ENCODE data around the gene CTNNA3. TPM values are rescaled to one million over a fixed set of nuclear protein-coding genes. Genes with fewer than 3 reads are reported as not detected.

Gene CTNNA3
- total and polyA plus RNA-seq, 2 of the 4 experiments (the other 2 are of a cell fraction) = 0.19 to 0.90 TPM

DNA sequence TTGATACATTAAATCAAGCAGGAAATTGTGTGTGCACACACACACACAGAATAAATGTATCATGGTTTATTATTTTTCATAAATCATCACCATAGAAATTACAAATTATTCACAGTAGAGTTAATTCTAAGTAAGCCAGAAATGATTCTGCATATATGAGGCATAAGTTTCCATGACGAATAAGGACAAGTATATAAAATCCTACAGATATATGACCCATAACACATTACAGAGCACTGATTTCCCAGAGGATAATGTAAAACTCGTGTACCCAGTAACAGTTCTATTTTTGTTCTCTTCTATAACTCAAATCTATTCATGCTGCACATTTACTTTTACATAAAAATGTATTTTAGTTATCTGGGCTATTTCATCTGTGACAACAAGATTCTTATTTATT lies 600.5 kb downstream of the CTNNA3 start:
- Histone ChIP-seq H2BK5ac (ENCODE audit: low read depth, low read length, poor library complexity, severe bottlenecking) (no peak overlapping the region), H2AFZ (replicated peaks; ENCODE audit: low read length, poor library complexity) (no peak overlapping the region), H2BK15ac (ENCODE audit: low read depth, low read length) (no peak overlapping the region), H3K4me2 (ENCODE audit: low read depth, low read length) (no peak overlapping the region), H3K23ac (ENCODE audit: low read depth, low read length) (no peak overlapping the region), H3K27ac (ENCODE audit: insufficient read depth, low read length) (no peak overlapping the region), H2BK120ac (ENCODE audit: low read depth, low read length) (no peak overlapping the region), H3K79me1 (ENCODE audit: low read depth in 1 of 2, low read length in 2 of 2) (no peaks in the 10 kb centered on the region), H3K14ac (replicated peaks; ENCODE audit: low read depth, low read length) (no peak overlapping the region), H2AK5ac (ENCODE audit: low read depth, low read length) (no peak overlapping the region), H3K9ac (ENCODE audit: low read depth, low read length) (no peak overlapping the region), H4K91ac (ENCODE audit: insufficient read depth, low read depth, low read length) (no peak overlapping the region), H3K9me1 (ENCODE audit: insufficient read depth, low read length) (no peaks in the 10 kb centered on the region), H4K8ac (ENCODE audit: low read depth in 2 of 2, low read length in 2 of 2) (no peak overlapping the region), H4K5ac (ENCODE audit: low read depth, low read length) (no peak overlapping the region), H2BK20ac (ENCODE audit: low read depth, low read length) (no peak overlapping the region), H3K4me3 (ENCODE audit: insufficient read depth, low read depth, low read length) (no peak overlapping the region), H3K9me3 (ENCODE audit: control insufficient read depth, insufficient read depth, low read length) (no peaks in the 10 kb centered on the region), H3K27me3 (ENCODE audit: control insufficient read depth, insufficient read depth, low read length) (no peaks in the 10 kb centered on the region), H4K20me1 (ENCODE audit: insufficient read depth, low read length) (no peaks in the 10 kb centered on the region), H3K56ac (ENCODE audit: extremely low read depth, insufficient read depth, low read length) (no peak overlapping the region), H3K18ac (ENCODE audit: low read depth, low read length) (no peak overlapping the region), H3K4ac (ENCODE audit: low read depth, low read length) (no peak overlapping the region), H3K4me1 (ENCODE audit: control insufficient read depth, insufficient read depth, low read length) (no peaks in the 10 kb centered on the region), H3K36me3 (ENCODE audit: control insufficient read depth, insufficient read depth, low read length) (no peaks in the 10 kb centered on the region), H2AK9ac (replicated peaks; ENCODE audit: low read depth, low read length, poor library complexity) (no peak overlapping the region)
- DNase-seq = no peak
- CTCF ChIA-PET = no interaction called here
- dilution Hi-C loops (cut with HindIII; ENCODE audit: low sequenced_read_pairs, unreplicated experiment) (no loop called here), intact Hi-C loops (cut with micrococcal nuclease) (no loop called here), in situ Hi-C loops (cut with MboI; ENCODE audit: low sequenced_read_pairs) (no loop called here)
- no peak for ATAC-seq (ENCODE audit: low read depth)
- POLR2A ChIA-PET (ENCODE audit: unreplicated experiment) = no interaction called here
- no TSS peak for BruUV-seq (replicated peaks)
- no CpG with 5 or more reads among the region's 2 CpGs for WGBS, 2 experiments (ENCODE audit: extremely low coverage in 2 of 2, insufficient read length in 1 of 2)
- TF ChIP-seq RFX5 (IDR thresholded peaks at IDR 0.05; ENCODE audit: low read depth, low read length) (no peak), BHLHE40 (IDR thresholded peaks at IDR 0.05; ENCODE audit: low read depth, low read length) (no peak)
